BE2C (cell line): ENCODE measurements around the gene SRGAP1.
"Not testable (repeated sequence)": the region's sequence is repeated elsewhere in the genome, so short reads cannot be mapped to it uniquely, and the experiment has no call there.

Experiments
- DNase-seq: peaks from one replicate; pipeline ENCODE4 v3.0.0-alpha.2; 2020
- H3K27me3 ChIP-seq: fragments of 250-450 bp; sonication (Bioruptor Pico); 2 replicates; pipeline ENCODE4 v1.5.1; 2020; ENCODE audit warnings: mild to moderate bottlenecking
- H3K36me3 ChIP-seq: fragments of 250-450 bp; sonication (Bioruptor Pico); 2 replicates; pipeline ENCODE4 v1.5.1; 2020; ENCODE audit warnings: mild to moderate bottlenecking
- H3K4me1 ChIP-seq: fragments of 250-450 bp; sonication (Bioruptor Pico); 2 replicates; pipeline ENCODE4 v1.5.1; 2020
- H3K4me3 ChIP-seq: 2 replicates; pipeline ENCODE4 v1.5.1; 2011; ENCODE audit warnings: low read depth, low read length
- H3K9me3 ChIP-seq: fragments of 250-450 bp; sonication (Bioruptor Pico); 2 replicates; pipeline ENCODE4 v1.5.1; 2020
- CTCF ChIP-seq: IDR thresholded peaks from 2 replicates; pipeline ENCODE4 v1.5.1; 2012; ENCODE audit warnings: mild to moderate bottlenecking, low read depth, low read length

Gene SRGAP1

GRCh38 chr12:64110864-64111263, 266.4 kb downstream of the SRGAP1 start:
- no peaks in the 10 kb centered on the region for H3K27me3 ChIP-seq
- H3K4me1 ChIP-seq, result no peaks in the 10 kb centered on the region
- TF ChIP-seq CTCF, result no peak
- peaks cover 23% of the 10 kb centered on the region for H3K36me3 ChIP-seq
- no peaks in the 10 kb centered on the region for H3K9me3 ChIP-seq
- H3K4me3 ChIP-seq, result no peak overlapping the region
- DNase-seq, result no peak

DNA sequence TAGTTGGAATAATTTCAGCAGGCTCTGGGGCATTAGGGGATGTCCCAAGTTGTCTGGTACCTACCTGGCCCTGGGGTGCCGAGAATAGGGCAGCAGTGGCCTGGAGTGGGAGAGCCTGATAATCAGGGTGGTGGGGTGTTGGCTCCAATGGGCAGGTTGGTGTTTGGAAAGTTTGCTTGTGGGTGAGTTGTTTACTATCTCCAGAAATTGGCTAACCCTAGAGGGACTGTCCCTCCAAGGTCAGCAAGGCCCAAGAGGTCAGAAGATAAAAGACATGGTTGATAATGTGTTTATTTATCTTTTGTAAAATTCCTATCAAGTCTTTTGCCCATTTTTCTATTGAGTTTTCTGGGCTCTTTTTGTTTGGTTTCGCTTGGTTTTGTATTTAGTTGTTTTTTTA, 272.5 kb downstream of the SRGAP1 start:
- no peak for TF ChIP-seq CTCF
- Histone ChIP-seq H3K27me3 (no peaks in the 10 kb centered on the region), H3K36me3 (peaks cover 16% of the 10 kb centered on the region), H3K9me3 (no peaks in the 10 kb centered on the region), H3K4me3 (no peak overlapping the region), H3K4me1 (peaks cover 2% of the 10 kb centered on the region)
- DNase-seq, result no peak

- Histone ChIP-seq H3K36me3 (peaks cover 4% of the 10 kb centered on the region), H3K4me1 (peaks cover 5% of the 10 kb centered on the region), H3K9me3 (no peaks in the 10 kb centered on the region), H3K4me3 (no peak overlapping the region), H3K27me3 (no peaks in the 10 kb centered on the region)
- no peak for TF ChIP-seq CTCF
- no peak for DNase-seq
These were observed 276.1 kb downstream of the SRGAP1 start for GRCh38 chr12:64120568-64120967.

- H3K9me3 ChIP-seq, DNase-seq, H3K27me3 ChIP-seq, H3K4me1 ChIP-seq, H3K36me3 ChIP-seq, H3K4me3 ChIP-seq: not testable (repeated sequence)
These were observed 276.6 kb downstream of the SRGAP1 start for GRCh38 chr12:64121086-64121485.

DNA sequence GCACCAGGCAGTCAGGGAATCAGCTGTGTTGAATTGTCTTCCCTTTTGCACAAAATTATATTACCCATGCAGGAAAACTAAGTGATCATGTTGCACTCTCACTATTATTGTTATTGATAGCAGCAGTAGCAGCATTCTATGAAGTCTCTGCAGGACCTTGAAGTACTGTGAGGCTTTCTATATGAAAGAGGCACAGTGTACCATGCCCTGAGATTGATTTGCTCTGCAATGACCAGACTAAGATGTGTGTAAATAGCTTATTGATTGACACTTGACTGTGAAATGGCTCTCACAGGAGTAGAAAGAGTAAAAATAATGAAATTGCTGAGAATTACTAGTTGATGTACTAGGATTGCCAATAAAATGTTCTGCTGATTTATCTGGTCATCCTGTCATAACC, 277.7 kb downstream of the SRGAP1 start:
- DNase-seq, result no peak
- peaks cover 10% of the 10 kb centered on the region for H3K36me3 ChIP-seq
- no peaks in the 10 kb centered on the region for H3K9me3 ChIP-seq
- no peaks in the 10 kb centered on the region for H3K27me3 ChIP-seq
- peaks cover 9% of the 10 kb centered on the region for H3K4me1 ChIP-seq
- TF ChIP-seq CTCF, result no peak
- H3K4me3 ChIP-seq, result no peak overlapping the region

DNA sequence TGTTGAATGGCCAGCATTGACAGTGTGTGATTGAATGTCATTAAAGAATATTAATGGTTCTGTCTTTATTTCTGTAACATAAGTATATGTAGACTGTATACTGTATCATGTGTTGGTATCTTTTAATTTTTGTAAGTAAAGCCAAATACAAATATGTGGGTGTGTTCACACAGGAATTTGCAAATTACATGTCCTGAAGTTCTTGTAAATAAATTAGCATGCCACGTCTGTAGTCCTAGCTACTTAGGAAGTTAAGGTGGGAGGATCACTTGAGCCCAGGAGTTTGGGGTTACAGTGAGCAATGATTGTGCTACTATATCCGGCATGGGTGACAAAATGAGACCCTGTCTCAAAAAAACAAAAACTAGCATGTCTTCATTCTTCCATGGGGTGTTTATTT, 278.5 kb downstream of the SRGAP1 start:
- H3K36me3 ChIP-seq, result peaks cover 14% of the 10 kb centered on the region
- no peak overlapping the region for H3K4me3 ChIP-seq
- no peaks in the 10 kb centered on the region for H3K27me3 ChIP-seq
- DNase-seq, result no peak
- no peak for TF ChIP-seq CTCF
- H3K9me3 ChIP-seq, result no peaks in the 10 kb centered on the region
- H3K4me1 ChIP-seq, result peaks cover 9% of the 10 kb centered on the region

GRCh38 chr12:64123448-64123847, 278.9 kb downstream of the SRGAP1 start:
- Histone ChIP-seq H3K4me3 (no peak overlapping the region), H3K36me3 (peaks cover 18% of the 10 kb centered on the region), H3K27me3 (no peaks in the 10 kb centered on the region), H3K9me3 (no peaks in the 10 kb centered on the region), H3K4me1 (peaks cover 9% of the 10 kb centered on the region)
- no peak for TF ChIP-seq CTCF
- DNase-seq, result no peak
